Transverse colon (tissue), 4 donors: ENCODE data around the gene TCF7.

ENCODE experiments used
- EP300 ChIP-seq: sonication (generic); formaldehyde crosslinking; IDR thresholded peaks from one replicate; pipeline ENCODE4 v1.6.1; 2017; ENCODE audit warnings: antibody characterized with exemption, low read depth
- POLR2A ChIP-seq: fragments of 450-650 bp; IDR thresholded peaks from one replicate; pipeline ENCODE4 v1.6.1; 2016; ENCODE audit warnings: antibody characterized with exemption, mild to moderate bottlenecking, moderate library complexity
- POLR2AphosphoS5 ChIP-seq, 3 donors: sonication (generic); formaldehyde crosslinking; IDR thresholded peaks; one replicate each; pipeline ENCODE4 v1.6.1; 2016; ENCODE audit warnings: antibody characterized with exemption in 3 of 3
- TF ChIP-seq, protein P1 (sequence below), 5 experiments: fragments of 200-600 bp in 3 of 5; fragments of 450-650 bp in 2 of 5; sonication (generic) in 3 of 5; IDR thresholded peaks; 1 replicate in 2 of 5; 2 replicates in 3 of 5; pipeline ENCODE4 v1.5.1; 2016 to 2017; ENCODE audit warnings: antibody characterized with exemption in 5 of 5, inconsistent platforms in 3 of 5, mild to moderate bottlenecking in 2 of 5, moderate library complexity in 1 of 5

DNA sequence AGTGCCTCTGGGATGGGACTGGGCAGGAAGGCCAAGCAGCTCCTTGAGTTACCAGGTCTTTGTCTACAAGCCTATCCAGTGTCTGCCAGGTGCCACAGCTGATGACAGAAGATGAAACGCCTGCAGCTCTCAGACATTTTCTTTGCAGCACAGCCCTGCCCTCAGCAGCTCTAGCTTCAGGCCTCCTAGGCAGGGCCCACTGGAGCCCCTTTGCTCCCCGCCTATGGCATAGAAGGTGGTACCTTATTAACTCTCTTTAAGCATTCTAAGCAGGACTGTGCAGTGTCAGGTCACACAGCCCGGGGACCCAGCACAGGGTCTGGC, 63.6 kb downstream of the TCF7 start:
- TF ChIP-seq, protein P1, sequence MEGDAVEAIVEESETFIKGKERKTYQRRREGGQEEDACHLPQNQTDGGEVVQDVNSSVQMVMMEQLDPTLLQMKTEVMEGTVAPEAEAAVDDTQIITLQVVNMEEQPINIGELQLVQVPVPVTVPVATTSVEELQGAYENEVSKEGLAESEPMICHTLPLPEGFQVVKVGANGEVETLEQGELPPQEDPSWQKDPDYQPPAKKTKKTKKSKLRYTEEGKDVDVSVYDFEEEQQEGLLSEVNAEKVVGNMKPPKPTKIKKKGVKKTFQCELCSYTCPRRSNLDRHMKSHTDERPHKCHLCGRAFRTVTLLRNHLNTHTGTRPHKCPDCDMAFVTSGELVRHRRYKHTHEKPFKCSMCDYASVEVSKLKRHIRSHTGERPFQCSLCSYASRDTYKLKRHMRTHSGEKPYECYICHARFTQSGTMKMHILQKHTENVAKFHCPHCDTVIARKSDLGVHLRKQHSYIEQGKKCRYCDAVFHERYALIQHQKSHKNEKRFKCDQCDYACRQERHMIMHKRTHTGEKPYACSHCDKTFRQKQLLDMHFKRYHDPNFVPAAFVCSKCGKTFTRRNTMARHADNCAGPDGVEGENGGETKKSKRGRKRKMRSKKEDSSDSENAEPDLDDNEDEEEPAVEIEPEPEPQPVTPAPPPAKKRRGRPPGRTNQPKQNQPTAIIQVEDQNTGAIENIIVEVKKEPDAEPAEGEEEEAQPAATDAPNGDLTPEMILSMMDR (IDR thresholded peaks at IDR 0.05), result no peak
- TF ChIP-seq POLR2AphosphoS5 (IDR thresholded peaks at IDR 0.05), result no peak
- no peak for TF ChIP-seq EP300
- no peak for TF ChIP-seq POLR2A
